CMK (cell line): ENCODE results near the gene PTPRM.

ENCODE experiments used
- DNase-seq: peaks from one replicate; pipeline ENCODE4 v3.0.0-alpha.2; 2010; ENCODE audit warnings: low read depth

Gene PTPRM

DNA sequence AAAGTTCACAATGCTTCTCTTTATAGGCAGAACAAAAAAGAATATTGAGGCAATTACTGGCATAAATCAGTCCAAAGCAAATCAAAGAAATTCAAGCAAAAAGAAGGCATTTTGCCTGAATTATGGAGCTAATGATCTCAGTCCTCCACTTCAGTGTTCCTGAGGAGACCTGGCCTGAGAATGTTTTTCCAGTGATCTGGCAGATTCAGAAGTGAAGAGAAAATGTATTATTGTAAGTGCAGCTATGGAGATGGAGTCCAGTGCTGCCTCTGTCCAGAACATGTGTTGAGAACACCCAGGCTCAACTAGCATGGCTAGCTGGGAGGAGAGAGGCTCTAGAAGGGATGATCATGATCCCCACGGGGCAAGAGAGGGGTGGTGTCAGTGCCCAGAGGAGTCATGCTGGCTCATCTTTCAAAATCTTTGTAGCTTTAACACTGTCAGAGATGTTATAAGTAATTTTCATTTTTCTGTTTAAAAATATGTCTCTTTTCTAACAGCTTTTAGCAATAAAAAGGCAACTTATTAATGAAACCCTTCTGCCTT is 675.1 kb downstream of the PTPRM start:
- DNase-seq: no peak

GRCh38 chr18:8247700-8248099 is 680.6 kb downstream of the PTPRM start:
- DNase-seq: no peak

DNA sequence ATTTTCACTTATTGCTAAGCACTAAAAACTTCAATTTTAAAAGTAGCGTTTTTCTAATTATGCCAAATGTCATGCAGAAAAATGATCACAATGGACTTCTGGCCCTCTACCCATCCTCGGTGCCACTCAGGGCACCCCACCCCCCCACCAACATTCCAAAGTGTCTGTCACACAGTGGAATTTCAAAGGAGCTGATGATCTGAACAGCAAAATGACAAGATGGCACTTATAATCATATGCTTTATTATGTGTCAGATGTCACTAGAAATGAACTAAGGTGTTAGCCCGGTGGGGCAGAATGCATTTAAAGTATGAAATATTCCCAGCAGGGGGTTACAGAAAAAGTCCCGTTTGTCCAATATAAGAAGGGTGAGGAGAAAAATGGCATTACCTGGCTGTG is 681.5 kb downstream of the PTPRM start:
- DNase-seq: no peak

- no peak for DNase-seq
Measured at GRCh38 chr18:8249811-8250210, 682.7 kb downstream of the PTPRM start.

- no peak for DNase-seq
Measured at GRCh38 chr18:8252371-8252770, 685.3 kb downstream of the PTPRM start.

DNA sequence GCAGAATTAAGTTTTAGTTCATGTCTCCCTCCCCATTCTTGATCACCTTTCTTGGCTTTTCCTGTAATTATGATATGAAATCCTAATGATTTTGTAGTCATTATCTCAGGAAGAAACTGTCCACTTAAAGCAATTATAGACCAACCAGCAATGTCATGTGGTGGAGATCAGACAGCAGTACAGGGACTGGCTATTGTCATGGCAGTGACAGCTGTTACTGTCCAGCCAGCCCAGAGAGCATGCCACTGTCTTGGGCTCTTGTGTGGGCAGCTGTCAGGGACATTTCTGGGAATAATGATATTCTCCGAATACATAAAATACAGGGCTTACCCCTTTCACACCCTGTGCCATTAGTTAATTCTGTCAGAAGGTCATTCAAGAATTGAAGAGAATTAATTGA is 686.8 kb downstream of the PTPRM start:
- no peak for DNase-seq

- DNase-seq: no peak
Measured at GRCh38 chr18:8254654-8255053, 687.5 kb downstream of the PTPRM start.

DNA sequence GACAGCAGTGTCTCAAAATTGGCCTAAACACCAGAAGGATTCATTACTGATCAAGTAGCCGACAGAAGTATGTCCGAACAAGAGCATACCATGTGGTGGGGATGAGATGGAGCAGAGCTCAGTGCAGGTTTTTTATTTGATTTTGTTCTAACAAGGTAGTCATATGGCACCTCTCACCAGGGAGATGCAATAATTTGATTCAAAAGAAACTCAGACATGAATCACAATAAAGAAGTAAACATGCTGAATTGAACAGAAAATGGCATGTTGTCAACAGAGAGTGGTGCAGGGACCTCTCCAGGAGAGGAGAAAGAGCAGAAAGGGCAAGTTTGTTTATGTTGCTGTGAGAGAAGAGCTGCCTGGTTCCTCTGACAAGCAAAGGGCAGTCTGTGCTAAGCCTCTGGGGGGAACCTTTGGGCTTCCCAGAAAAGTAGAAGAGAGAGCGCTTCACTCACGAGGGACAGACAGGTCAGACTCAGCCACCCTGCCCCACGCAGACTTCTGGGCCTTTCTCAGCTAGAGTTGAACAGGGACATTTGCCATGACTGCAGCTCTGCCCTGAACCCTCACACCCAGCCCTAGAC is 690.8 kb downstream of the PTPRM start:
- DNase-seq: no peak

GRCh38 chr18:8260319-8260718 is 693.2 kb downstream of the PTPRM start:
- no peak for DNase-seq

DNA sequence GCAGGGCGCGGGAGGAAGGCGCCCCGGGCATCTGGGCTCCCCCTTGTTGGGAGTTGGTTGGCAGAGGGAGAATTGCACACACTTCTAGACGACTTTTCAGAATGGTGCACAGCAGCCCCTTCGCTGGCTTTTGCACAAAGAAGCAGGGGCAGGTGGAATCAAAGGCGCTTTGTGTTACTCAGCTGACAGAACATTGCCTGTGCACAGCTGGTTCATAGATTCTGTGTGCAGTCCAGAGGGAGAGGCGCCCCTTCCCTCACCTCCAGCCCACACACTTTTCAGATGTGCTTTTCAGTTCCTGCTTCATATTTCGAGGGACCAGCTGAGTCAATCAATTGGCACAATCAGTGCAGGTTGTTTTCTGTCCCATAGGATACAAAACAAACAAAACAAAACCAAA is 693.7 kb downstream of the PTPRM start:
- no peak for DNase-seq

- DNase-seq: no peak
Measured at GRCh38 chr18:8261651-8262091, 694.6 kb downstream of the PTPRM start.

DNA sequence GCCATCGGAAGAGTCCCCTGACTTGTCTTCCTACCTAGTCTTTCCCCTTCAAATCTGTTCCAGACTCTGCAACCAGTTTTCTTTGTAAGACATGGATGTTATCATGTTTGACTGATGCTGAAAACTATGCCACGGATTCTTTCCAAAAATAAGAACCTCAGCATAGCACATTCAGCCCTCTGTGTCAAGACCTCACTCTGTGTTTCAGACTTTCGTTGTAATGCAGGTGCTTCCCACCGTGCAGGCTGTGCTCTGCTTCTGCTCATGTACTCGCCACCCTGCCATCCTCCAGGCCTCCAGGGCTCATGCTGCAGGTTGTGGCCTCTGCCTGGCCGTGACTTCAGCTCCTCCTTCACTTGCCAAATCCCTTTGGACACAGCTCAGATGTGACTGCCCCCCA is 695.1 kb downstream of the PTPRM start:
- no peak for DNase-seq

DNA sequence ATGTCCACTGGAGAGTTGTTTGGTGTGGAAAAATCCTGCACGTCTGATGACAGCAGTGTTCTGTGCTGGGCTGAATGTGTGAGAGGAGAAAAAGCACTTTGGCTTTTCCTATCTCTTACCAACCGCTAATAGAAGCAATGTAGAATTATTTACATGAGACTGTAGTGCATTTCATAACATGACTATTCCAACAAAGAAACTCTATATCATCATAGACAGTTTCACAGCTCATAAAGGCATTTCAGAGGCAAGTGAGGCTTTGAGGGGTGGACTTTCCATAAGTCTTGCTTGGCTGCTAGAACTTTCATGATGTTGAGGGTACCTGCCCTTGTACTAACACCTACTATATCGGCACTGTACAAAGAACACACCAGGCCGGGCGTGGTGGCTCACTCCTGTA is 697.0 kb downstream of the PTPRM start:
- DNase-seq: no peak

GRCh38 chr18:8264861-8265411 is 697.8 kb downstream of the PTPRM start:
- DNase-seq: no peak

DNA sequence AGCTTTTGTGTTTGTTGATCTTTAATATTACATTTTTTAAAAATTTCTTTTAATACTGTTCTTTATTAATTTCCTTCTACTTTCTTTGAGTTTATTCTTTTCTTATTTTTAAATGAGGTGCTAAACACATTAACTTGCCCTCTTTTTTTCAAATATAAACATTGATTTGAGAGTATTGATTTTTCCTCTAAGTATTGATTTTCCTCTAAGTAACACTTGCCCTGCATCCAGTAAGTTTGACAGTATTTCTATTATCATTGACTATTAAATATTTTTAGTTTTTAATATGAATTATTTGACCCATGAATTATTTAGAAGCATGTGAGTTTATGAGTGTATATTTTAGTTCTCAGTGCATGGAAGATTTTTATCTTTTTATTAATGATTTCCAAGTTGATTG is 705.1 kb downstream of the PTPRM start:
- DNase-seq: no peak

GRCh38 chr18:8274370-8274769 is 707.3 kb downstream of the PTPRM start:
- no peak for DNase-seq

GRCh38 chr18:8276406-8276805 is 709.3 kb downstream of the PTPRM start:
- DNase-seq: no peak

- DNase-seq: no peak
Measured at GRCh38 chr18:8277270-8277669, 710.2 kb downstream of the PTPRM start.

GRCh38 chr18:8279346-8279745 is 712.2 kb downstream of the PTPRM start:
- no peak for DNase-seq

GRCh38 chr18:8279781-8280330 is 712.7 kb downstream of the PTPRM start:
- DNase-seq: no peak

- DNase-seq: no peak
Measured at GRCh38 chr18:8283891-8284585, 716.9 kb downstream of the PTPRM start.

DNA sequence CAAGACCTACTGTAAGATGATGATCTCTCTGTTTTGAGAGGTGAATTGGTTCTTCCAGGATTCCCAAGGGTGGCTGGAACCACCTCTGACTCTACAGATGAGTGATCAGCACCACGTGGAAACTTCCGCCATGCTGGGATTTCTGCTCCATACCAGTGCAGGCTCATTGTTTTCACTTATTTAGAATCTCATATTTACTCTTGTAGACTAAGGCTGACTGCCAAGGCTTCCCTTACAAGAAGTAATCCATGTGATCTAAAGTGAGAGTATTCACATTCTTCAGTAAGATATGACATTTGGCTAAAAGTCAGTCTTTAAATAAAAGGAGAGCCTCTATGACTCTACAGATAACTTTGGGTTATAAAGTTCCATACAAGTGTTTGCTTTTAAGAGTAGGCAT is 719.2 kb downstream of the PTPRM start:
- no peak for DNase-seq

- no peak for DNase-seq
Measured at GRCh38 chr18:8287196-8287885, 720.2 kb downstream of the PTPRM start.
